GM12801 (cell line): ENCODE results near the gene ADARB1.

Experiments used
- CTCF ChIP-seq: IDR thresholded peaks from one replicate; pipeline ENCODE4 v1.5.1; 2011; ENCODE audit warnings: control low read depth; ENCODE audit not compliant: insufficient read length; ENCODE audit errors: extremely low read depth

Gene ADARB1

DNA sequence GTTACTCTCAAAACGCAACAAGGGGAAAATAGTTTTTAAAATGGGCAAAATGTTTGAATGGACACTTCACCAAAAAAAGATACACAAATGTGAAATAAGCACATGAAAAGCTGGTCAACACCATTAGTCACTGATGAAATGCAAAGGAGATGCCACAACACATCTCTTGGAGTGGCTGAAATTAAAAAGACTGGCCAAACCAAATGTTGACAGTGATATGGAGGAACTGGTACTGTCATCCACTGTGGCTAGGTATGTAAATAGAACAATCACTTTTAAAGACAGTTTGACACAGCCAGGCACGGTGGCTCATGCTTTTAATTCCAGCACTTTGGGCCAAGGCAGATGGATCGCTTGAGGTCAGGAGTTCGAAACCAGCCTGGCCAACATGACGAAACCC, 122.2 kb downstream of the ADARB1 start:
- no peak for TF ChIP-seq CTCF

DNA sequence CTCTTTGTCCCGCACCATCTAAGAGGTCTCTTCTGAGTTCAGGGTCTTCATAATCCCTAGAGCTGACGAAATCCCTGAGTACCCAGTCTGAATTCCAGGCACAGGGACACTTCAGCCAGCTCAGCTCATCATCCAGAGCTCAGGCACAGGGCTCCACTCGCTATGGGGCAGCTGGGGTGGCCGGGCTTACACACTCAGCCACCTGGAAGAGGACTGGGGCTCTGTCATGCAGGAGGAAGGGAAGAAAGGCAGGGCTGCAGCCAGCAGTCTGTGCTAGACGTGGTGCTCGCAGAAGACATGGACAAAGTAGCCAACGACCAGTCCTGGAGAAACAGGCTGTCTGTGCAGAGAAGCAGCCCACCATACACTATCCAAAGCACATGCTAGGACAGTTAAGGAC, 124.8 kb downstream of the ADARB1 start:
- no peak for TF ChIP-seq CTCF

GRCh38 chr21:45200031-45200430, 125.7 kb downstream of the ADARB1 start:
- TF ChIP-seq CTCF, result no peak

DNA sequence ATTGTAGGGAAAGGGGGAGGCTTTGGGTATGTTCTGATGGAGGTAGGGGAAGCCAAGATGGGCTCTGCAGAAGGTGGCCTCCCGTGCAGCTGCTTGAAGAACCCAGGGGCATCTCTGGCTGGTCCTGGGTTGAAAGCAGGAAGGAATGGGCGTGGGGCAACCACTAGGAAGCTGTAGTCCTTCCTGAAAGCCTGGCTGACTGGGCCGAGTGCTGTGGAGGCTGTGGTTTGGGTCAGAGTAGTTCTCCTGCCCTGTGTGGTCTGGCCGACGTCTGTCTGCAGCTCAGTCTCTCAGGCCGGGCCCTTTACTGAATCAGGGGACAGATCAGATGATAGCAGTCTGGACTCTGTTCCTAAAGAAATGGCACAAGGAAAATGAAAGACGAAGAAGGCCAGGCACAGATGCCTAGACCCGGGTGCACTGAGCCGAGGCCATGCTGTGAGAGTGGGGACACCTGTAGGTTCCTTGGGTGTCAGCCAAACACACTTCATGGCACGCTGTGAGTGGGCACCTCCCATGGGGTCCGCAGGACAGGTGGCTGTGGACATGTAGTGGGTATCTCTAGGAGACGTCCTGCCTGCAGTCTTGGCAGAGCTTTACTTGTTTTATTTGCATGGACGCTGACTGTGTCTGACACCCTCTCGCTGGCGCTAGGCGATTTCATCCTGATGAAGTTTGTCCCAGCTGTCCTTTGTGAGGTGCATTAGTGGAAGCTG, 126.4 kb downstream of the ADARB1 start:
- TF ChIP-seq CTCF, result no peak

DNA sequence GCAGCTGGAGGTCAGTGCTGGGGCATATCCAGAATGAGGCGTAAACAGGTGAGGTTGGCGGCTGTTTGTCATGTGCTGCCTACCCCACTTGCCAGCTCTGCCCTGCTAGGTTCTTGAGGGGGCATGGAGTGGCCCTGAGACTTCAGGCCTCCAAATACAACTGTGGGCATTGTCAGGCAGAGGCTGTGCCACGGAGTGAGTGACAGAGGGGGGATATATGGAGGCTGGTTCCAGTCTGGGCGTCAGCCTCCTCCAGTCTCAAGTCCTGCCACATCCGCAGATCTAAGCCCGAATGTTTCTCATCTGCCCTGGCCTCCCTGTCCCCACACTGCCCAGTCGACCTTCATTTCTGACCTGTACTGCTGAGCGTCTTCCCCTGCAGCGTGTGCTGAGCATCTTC, 128.0 kb downstream of the ADARB1 start:
- TF ChIP-seq CTCF, result no peak

GRCh38 chr21:45202889-45203288, 128.5 kb downstream of the ADARB1 start:
- no peak for TF ChIP-seq CTCF

- no peak for TF ChIP-seq CTCF
Measured at GRCh38 chr21:45203983-45204382, 129.6 kb downstream of the ADARB1 start.
